Measurements from ENCODE around the gene GSK3A. TPM values are rescaled to one million over a fixed set of nuclear protein-coding genes. Genes with fewer than 3 reads are reported as not detected.

Gene GSK3A
- total and polyA plus RNA-seq, 2 of the 8 experiments (the other 6 are each of a cell fraction or from before 2014, with no cell fraction given) = 55.3 to 84.0 TPM

GRCh38 chr19:42246922-42247639, 4.7 kb upstream of the GSK3A start:
- Histone ChIP-seq H3K4ac (replicated peaks; ENCODE audit: insufficient read length, low read depth, low read length) (no peak overlapping the region), H3K27ac (ENCODE audit: low read depth, low read length) (no peak overlapping the region), H3K56ac (replicated peaks; ENCODE audit: insufficient read length, low read depth, low read length) (no peak overlapping the region), H2BK20ac (ENCODE audit: low read length) (no peak overlapping the region), H4K20me1 (replicated peaks in 1 of 2; ENCODE audit: control insufficient read depth in 1 of 2, insufficient read depth in 2 of 2, low read length in 2 of 2) (peaks cover 6 to 18% of the 10 kb centered on the region in 2 experiments), H4K8ac (ENCODE audit: extremely low read depth, insufficient read depth, low read length) (no peak overlapping the region), H2BK15ac (ENCODE audit: low read length) (0 out of 2 replicates have a peak overlapping the region, but pooled peaks have one; percentile 47), H3K79me1 (ENCODE audit: low read depth, low read length) (peaks cover 15% of the 10 kb centered on the region), H3K18ac (ENCODE audit: extremely low read depth, low read length) (no peak overlapping the region), H4K91ac (replicated peaks; ENCODE audit: insufficient read length, low read length) (no peak overlapping the region), H4K5ac (ENCODE audit: insufficient read length, low read depth, low read length) (no peak overlapping the region), H3K4me3 (ENCODE audit: extremely low read depth in 1 of 4, insufficient read depth in 2 of 4, low read depth in 3 of 4, low read length in 4 of 4) (no peak overlapping the region), H3K4me2 (ENCODE audit: insufficient read depth in 1 of 2, low read depth in 2 of 2, low read length in 2 of 2) (no peak overlapping the region), H3K4me1 (replicated peaks in 1 of 4; ENCODE audit: control insufficient read depth in 3 of 4, insufficient read depth in 4 of 4, low read length in 3 of 4) (peaks cover 14 to 26% (median 15%) of the 10 kb centered on the region in 4 experiments), H2BK5ac (ENCODE audit: low read depth, low read length) (no peak overlapping the region), H3K14ac (ENCODE audit: insufficient read length) (no peak overlapping the region), H3K9me3 (ENCODE audit: insufficient read depth in 2 of 2, low read depth in 1 of 2, low read length in 1 of 2) (no peaks in the 10 kb centered on the region), H2BK12ac (ENCODE audit: low read depth, low read length) (peak overlapping the region; percentile 28; the same call in 1 of the 2 replicates), H3K23ac (ENCODE audit: insufficient read length) (no peak overlapping the region), H2BK120ac (replicated peaks; ENCODE audit: low read depth, low read length) (no peak overlapping the region), H3K27me3 (replicated peaks in 1 of 4; ENCODE audit: control insufficient read depth in 3 of 4, extremely low read depth in 1 of 4, insufficient read depth in 3 of 4, low read length in 3 of 4) (no peaks in the 10 kb centered on the region), H3K23me2 (ENCODE audit: low read depth, low read length) (peaks cover 5% of the 10 kb centered on the region), H3K9ac (replicated peaks in 1 of 4; ENCODE audit: extremely low read depth in 1 of 4, low read depth in 3 of 4, low read length in 3 of 4) (no peak overlapping the region; a peak in 1 of 7 replicates), H2AK5ac (ENCODE audit: low read depth, low read length) (no peak overlapping the region), H2AFZ (ENCODE audit: low read length) (no peak overlapping the region), H3K36me3 (ENCODE audit: control insufficient read depth in 2 of 4, insufficient read depth in 4 of 4, low read length in 3 of 4) (peaks cover 0 to 20% (median 4%) of the 10 kb centered on the region in 4 experiments; a peak in 4 of 8 replicates), H3K79me2 (ENCODE audit: control insufficient read depth in 1 of 2, insufficient read depth in 2 of 2, low read length in 2 of 2) (peaks cover 0 to 20% of the 10 kb centered on the region in 2 experiments; a peak in 2 of 4 replicates)
- WGBS, 2 experiments (ENCODE audit: extremely low coverage in 1 of 2, insufficient coverage in 1 of 2, insufficient read length in 1 of 2, insufficient replicate concordance in 2 of 2, low coverage in 1 of 2, low lambda C conversion rate in 2 of 2, missing lambda C conversion rate in 1 of 2) = 94% methylated on average over 7 of the region's 7 CpGs; no CpG with 5 or more reads in 1 of the 2 experiments
- FAIRE-seq = no peak
- DNase-seq (ENCODE audit: low read depth in 1 of 2, low spot score in 2 of 2) = no peak
- ChIA-PET CTCF (ENCODE audit: partially characterized antibody) (interaction anchor here (0.8 to 11.8 kb wide), 19 partner anchors 10 to 192 kb away, joined by 3 to 260 read pairs (median 7); partner anchors contain the start of gene ERF), POLR2A (ENCODE audit: partially characterized antibody) (interaction anchor here (0.8 to 7.0 kb wide), 14 partner anchors 9 to 154 kb away, joined by 3 to 68 read pairs (median 4); partner anchors contain the start of gene DEDD2)
- TF ChIP-seq ASH2L (IDR thresholded peaks at IDR 0.05; ENCODE audit: low read length) (no peak), POLR2A (IDR thresholded peaks at IDR 0.05; ENCODE audit: control extremely low read depth in 1 of 2, low read depth in 2 of 2, low read length in 2 of 2) (0 out of 3 replicates have a peak, but pooled peaks of 1 of the 2 experiments have one; percentile 23)
